Left ventricle myocardium inferior (tissue), 1 donor: ENCODE results near the gene KCNA1. TPM values are rescaled to one million over a fixed set of nuclear protein-coding genes. Genes with fewer than 3 reads are reported as not detected.

Source experiments
- DNase-seq: peaks from one replicate; pipeline ENCODE4 v3.0.0-alpha.2; 2020
- H3K27ac ChIP-seq: fragments of 200-600 bp; replicated peaks from 2 replicates; pipeline ENCODE4 v1.8.0; 2021
- H3K27me3 ChIP-seq: fragments of 200-600 bp; 2 replicates; pipeline ENCODE4 v1.8.0; 2021; ENCODE audit warnings: low read depth
- H3K36me3 ChIP-seq: fragments of 200-600 bp; 2 replicates; pipeline ENCODE4 v1.8.0; 2021
- H3K4me1 ChIP-seq: fragments of 200-600 bp; 2 replicates; pipeline ENCODE4 v1.8.0; 2021
- H3K4me3 ChIP-seq: fragments of 200-600 bp; 2 replicates; pipeline ENCODE4 v1.8.0; 2021; ENCODE audit warnings: mild to moderate bottlenecking, moderate library complexity
- H3K9me3 ChIP-seq: fragments of 200-600 bp; replicated peaks from 2 replicates; pipeline ENCODE4 v1.8.0; 2021
- CTCF ChIP-seq: fragments of 200-600 bp; IDR thresholded peaks from 2 replicates; pipeline ENCODE4 v1.8.0; 2021; ENCODE audit warnings: antibody characterized with exemption, mild to moderate bottlenecking, borderline replicate concordance
- intact Hi-C: fragments of 100-400 bp; cut with micrococcal nuclease; formaldehyde crosslinking; loops from one replicate; pipeline ENCODE4 v1.11.0; 2022
- total RNA-seq: library from RNA; stranded (reverse); fragmentation: NEBNext Ultra II Directional; extraction: Animal tissue kit (Norgen Biotek cat#: 25700); gene quantifications from one replicate; pipeline ENCODE4 v1.2.1, GENCODE V29; 2021
- donor health status: DM: no; HTN: yes; CAD: no; lungs with severe emphysema.

KCNA1 gene
- total RNA-seq, 1 donor from 2014 or later: not detected

DNA sequence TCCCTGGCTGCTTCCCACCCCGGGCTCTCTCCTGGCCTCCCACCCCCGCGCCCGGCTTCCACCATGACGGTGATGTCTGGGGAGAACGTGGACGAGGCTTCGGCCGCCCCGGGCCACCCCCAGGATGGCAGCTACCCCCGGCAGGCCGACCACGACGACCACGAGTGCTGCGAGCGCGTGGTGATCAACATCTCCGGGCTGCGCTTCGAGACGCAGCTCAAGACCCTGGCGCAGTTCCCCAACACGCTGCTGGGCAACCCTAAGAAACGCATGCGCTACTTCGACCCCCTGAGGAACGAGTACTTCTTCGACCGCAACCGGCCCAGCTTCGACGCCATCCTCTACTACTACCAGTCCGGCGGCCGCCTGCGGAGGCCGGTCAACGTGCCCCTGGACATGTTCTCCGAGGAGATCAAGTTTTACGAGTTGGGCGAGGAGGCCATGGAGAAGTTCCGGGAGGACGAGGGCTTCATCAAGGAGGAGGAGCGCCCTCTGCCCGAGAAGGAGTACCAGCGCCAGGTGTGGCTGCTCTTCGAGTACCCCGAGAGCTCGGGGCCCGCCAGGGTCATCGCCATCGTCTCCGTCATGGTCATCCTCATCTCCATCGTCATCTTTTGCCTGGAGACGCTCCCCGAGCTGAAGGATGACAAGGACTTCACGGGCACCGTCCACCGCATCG lies 1.8 kb downstream of the KCNA1 start:
- peaks cover 28% of the 10 kb centered on the region for H3K4me1 ChIP-seq
- intact Hi-C loops: no loop called here
- H3K27ac ChIP-seq: no peak overlapping the region
- H3K36me3 ChIP-seq: no peaks in the 10 kb centered on the region
- no peak for TF ChIP-seq CTCF
- peak overlapping the region; percentile 60 for H3K4me3 ChIP-seq
- DNase-seq: no peak
- peaks cover 100% of the 10 kb centered on the region for H3K27me3 ChIP-seq
- H3K9me3 ChIP-seq: no peaks in the 10 kb centered on the region

- Histone ChIP-seq H3K9me3 (no peaks in the 10 kb centered on the region), H3K27me3 (peaks cover 96% of the 10 kb centered on the region), H3K27ac (no peak overlapping the region), H3K4me1 (peaks cover 17% of the 10 kb centered on the region), H3K36me3 (no peaks in the 10 kb centered on the region), H3K4me3 (no peak overlapping the region)
- no peak for TF ChIP-seq CTCF
- intact Hi-C loops: no loop called here
- no peak for DNase-seq
These were observed 5.0 kb downstream of the KCNA1 start for GRCh38 chr12:4914720-4915119.

DNA sequence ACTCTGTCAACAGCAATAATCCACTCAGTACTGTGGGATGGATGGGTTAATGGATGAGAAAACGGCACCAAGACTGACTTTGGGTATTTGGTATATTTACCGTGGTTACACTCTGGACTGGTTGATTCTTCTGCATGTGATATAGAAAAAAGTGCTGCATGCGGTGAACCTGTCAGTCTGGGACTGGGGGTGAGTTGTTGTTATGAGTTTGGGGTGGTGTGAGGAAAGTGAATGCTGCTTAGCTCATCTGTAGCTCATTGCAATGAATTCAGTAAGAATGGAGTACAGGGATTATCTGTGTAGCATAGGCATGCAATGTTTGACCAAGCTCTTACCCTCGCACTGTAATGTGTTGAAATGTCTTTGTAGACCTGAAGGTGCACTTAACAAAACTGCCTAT lies 6.0 kb downstream of the KCNA1 start:
- Histone ChIP-seq H3K4me1 (peaks cover 7% of the 10 kb centered on the region), H3K27me3 (peaks cover 96% of the 10 kb centered on the region), H3K4me3 (no peak overlapping the region), H3K36me3 (no peaks in the 10 kb centered on the region), H3K9me3 (no peaks in the 10 kb centered on the region), H3K27ac (no peak overlapping the region)
- DNase-seq: no peak
- no peak for TF ChIP-seq CTCF
- intact Hi-C loops: no loop called here

GRCh38 chr12:4918950-4919660 lies 9.4 kb downstream of the KCNA1 start:
- Histone ChIP-seq H3K27me3 (peaks cover 95% of the 10 kb centered on the region), H3K4me3 (no peak overlapping the region), H3K36me3 (no peaks in the 10 kb centered on the region), H3K9me3 (no peaks in the 10 kb centered on the region), H3K27ac (no peak overlapping the region), H3K4me1 (no peaks in the 10 kb centered on the region)
- intact Hi-C loops: no loop called here
- DNase-seq: no peak
- TF ChIP-seq CTCF: no peak

DNA sequence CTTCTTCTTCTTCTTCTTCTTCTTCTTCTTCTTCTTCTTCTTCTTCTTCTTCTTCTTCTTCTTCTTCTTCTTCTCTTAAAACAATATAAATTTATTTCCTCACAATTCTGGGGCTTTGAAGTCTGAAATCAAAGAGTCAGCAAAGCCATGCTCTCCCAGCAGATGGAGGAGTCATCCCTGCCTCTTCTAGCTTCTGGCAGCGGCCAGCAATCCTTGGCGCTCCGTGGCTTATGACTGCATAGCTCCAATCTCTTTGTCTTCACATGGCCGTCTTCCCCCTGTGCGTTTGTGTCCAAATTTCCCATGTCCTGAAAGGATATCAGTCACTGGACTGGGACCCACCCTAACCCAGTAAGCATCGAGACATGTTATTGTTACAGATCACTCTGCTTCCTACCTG lies 22.9 kb downstream of the KCNA1 start:
- Histone ChIP-seq H3K27me3 (peaks cover 74% of the 10 kb centered on the region), H3K4me1 (no peaks in the 10 kb centered on the region), H3K9me3 (no peaks in the 10 kb centered on the region), H3K27ac (no peak overlapping the region), H3K36me3 (no peaks in the 10 kb centered on the region), H3K4me3 (no peak overlapping the region)
- TF ChIP-seq CTCF: no peak
- intact Hi-C loops: no loop called here
- no peak for DNase-seq
